ENCODE data around the gene PRSS57. TPM values are rescaled to one million over a fixed set of nuclear protein-coding genes. Genes with fewer than 3 reads are reported as not detected.

PRSS57 gene
- total RNA-seq = not detected in 2 replicates
- polyA plus RNA-seq = not detected in 2 replicates
- polyA plus RNA-seq (2012) = not detected in 2 replicates
- not detected in 2 replicates for polyA minus RNA-seq (ENCODE audit: low replicate concordance)

- no peak within 1 kb of the TSS for H3K9ac ChIP-seq (ENCODE audit: insufficient read depth, low read length)
- no peak within 1 kb of the TSS for H2AFZ ChIP-seq (ENCODE audit: low read length)
- no peak within 1 kb of the TSS for H3K27ac ChIP-seq (ENCODE audit: insufficient read depth, low read length)
- H3K4me3 ChIP-seq (replicated peaks in 1 of 4; ENCODE audit: control extremely low read depth in 1 of 4, insufficient read depth in 1 of 4, low read depth in 3 of 4, low read length in 4 of 4) = no peak within 1 kb of the TSS
- H3K79me2 ChIP-seq (ENCODE audit: control insufficient read depth, insufficient read depth, low read length) = no peaks in the 10 kb centered on the region
- no peaks in the 10 kb centered on the region for H4K20me1 ChIP-seq (ENCODE audit: control insufficient read depth, extremely low read depth, insufficient read depth, low read length)
- no peak for TF ChIP-seq EZH2 (IDR thresholded peaks at IDR 0.05; ENCODE audit: low read length, missing control alignments)
- TF ChIP-seq CTCF (conservative IDR thresholded peaks at IDR 0.05 in 1 of 2, IDR thresholded peaks at IDR 0.05 in 1 of 2; ENCODE audit: low read depth in 1 of 2, low read length in 2 of 2) = no peak
- no peaks in the 10 kb centered on the region for H3K4me1 ChIP-seq (ENCODE audit: control insufficient read depth, extremely low read depth, insufficient read depth, low read length)
- H3K4me2 ChIP-seq (ENCODE audit: extremely low read depth, insufficient read depth, low read length) = no peak within 1 kb of the TSS
- no peaks in the 10 kb centered on the region for H3K27me3 ChIP-seq (ENCODE audit: control insufficient read depth, insufficient read depth, low read length)
- DNase-seq (ENCODE audit: low read depth in 2 of 2) = no peak
- H3K36me3 ChIP-seq (ENCODE audit: control insufficient read depth, insufficient read depth, low read length) = no peaks in the 10 kb centered on the region
- no peaks in the 10 kb centered on the region for H3K9me3 ChIP-seq (ENCODE audit: control insufficient read depth, insufficient read depth, low read depth, low read length)
These were observed at the start of gene PRSS57 for GRCh38 chr19:695352-695949. Gene PRSS57, minus strand, starts transcription at chr19:695452. Its CDS starts 22 bp downstream, at chr19:695430.

- TF ChIP-seq EZH2 (IDR thresholded peaks at IDR 0.05; ENCODE audit: low read length, missing control alignments) (no peak), CTCF (conservative IDR thresholded peaks at IDR 0.05 in 1 of 2, IDR thresholded peaks at IDR 0.05 in 1 of 2; ENCODE audit: low read depth in 1 of 2, low read length in 2 of 2) (no peak)
- Histone ChIP-seq H3K4me1 (ENCODE audit: control insufficient read depth, extremely low read depth, insufficient read depth, low read length) (no peaks in the 10 kb centered on the region), H3K4me2 (ENCODE audit: extremely low read depth, insufficient read depth, low read length) (no peak overlapping the region)
These were observed 48.0 kb upstream of the PRSS57 start for GRCh38 chr19:743168-743687.

GRCh38 chr19:742540-743075 is 47.4 kb upstream of the PRSS57 start:
- H3K4me2 ChIP-seq (ENCODE audit: extremely low read depth, insufficient read depth, low read length) = no peak overlapping the region
- H4K20me1 ChIP-seq (ENCODE audit: control insufficient read depth, extremely low read depth, insufficient read depth, low read length) = no peaks in the 10 kb centered on the region
- no peaks in the 10 kb centered on the region for H3K36me3 ChIP-seq (ENCODE audit: control insufficient read depth, insufficient read depth, low read length)
- H3K27me3 ChIP-seq (ENCODE audit: control insufficient read depth, insufficient read depth, low read length) = no peaks in the 10 kb centered on the region
- no peak overlapping the region for H3K27ac ChIP-seq (ENCODE audit: insufficient read depth, low read length)
- no peaks in the 10 kb centered on the region for H3K4me1 ChIP-seq (ENCODE audit: control insufficient read depth, extremely low read depth, insufficient read depth, low read length)
- no peak for DNase-seq (ENCODE audit: low read depth in 2 of 2)
- no peak overlapping the region for H2AFZ ChIP-seq (ENCODE audit: low read length)
- H3K9me3 ChIP-seq (ENCODE audit: control insufficient read depth, insufficient read depth, low read depth, low read length) = no peaks in the 10 kb centered on the region
- no peak overlapping the region for H3K4me3 ChIP-seq (replicated peaks in 1 of 4; ENCODE audit: control extremely low read depth in 1 of 4, insufficient read depth in 1 of 4, low read depth in 3 of 4, low read length in 4 of 4)
- no peak overlapping the region for H3K9ac ChIP-seq (ENCODE audit: insufficient read depth, low read length)
- TF ChIP-seq CTCF (conservative IDR thresholded peaks at IDR 0.05 in 1 of 2, IDR thresholded peaks at IDR 0.05 in 1 of 2; ENCODE audit: low read depth in 1 of 2, low read length in 2 of 2) = no peak
- no peak for TF ChIP-seq EZH2 (IDR thresholded peaks at IDR 0.05; ENCODE audit: low read length, missing control alignments)
- no peaks in the 10 kb centered on the region for H3K79me2 ChIP-seq (ENCODE audit: control insufficient read depth, insufficient read depth, low read length)

More at GRCh38 chr19:743168-743687, 48.0 kb upstream of the PRSS57 start:
- Histone ChIP-seq H2AFZ (ENCODE audit: low read length) (no peak overlapping the region), H3K79me2 (ENCODE audit: control insufficient read depth, insufficient read depth, low read length) (no peaks in the 10 kb centered on the region), H3K4me3 (replicated peaks in 1 of 4; ENCODE audit: control extremely low read depth in 1 of 4, insufficient read depth in 1 of 4, low read depth in 3 of 4, low read length in 4 of 4) (no peak overlapping the region), H3K27me3 (ENCODE audit: control insufficient read depth, insufficient read depth, low read length) (no peaks in the 10 kb centered on the region), H4K20me1 (ENCODE audit: control insufficient read depth, extremely low read depth, insufficient read depth, low read length) (no peaks in the 10 kb centered on the region), H3K9ac (ENCODE audit: insufficient read depth, low read length) (no peak overlapping the region), H3K9me3 (ENCODE audit: control insufficient read depth, insufficient read depth, low read depth, low read length) (no peaks in the 10 kb centered on the region), H3K36me3 (ENCODE audit: control insufficient read depth, insufficient read depth, low read length) (no peaks in the 10 kb centered on the region), H3K27ac (ENCODE audit: insufficient read depth, low read length) (no peak overlapping the region)
- peak in 1 of 2 donors; percentile 19 for DNase-seq (ENCODE audit: low read depth in 2 of 2)
